HG03159 (cell line): Measurements from ENCODE around the gene PABPC4L.
"Not testable (repeated sequence)": the region's sequence is repeated elsewhere in the genome, so short reads cannot be mapped to it uniquely, and the experiment has no call there.

ENCODE experiments used
- ATAC-seq: cut with Tn5 transposase; IDR thresholded peaks from one replicate; pipeline ENCODE4 v1.9.1; 2021; ENCODE audit warnings: mild to moderate bottlenecking, moderate library complexity; ENCODE audit not compliant: unreplicated experiment

The PABPC4L gene

DNA sequence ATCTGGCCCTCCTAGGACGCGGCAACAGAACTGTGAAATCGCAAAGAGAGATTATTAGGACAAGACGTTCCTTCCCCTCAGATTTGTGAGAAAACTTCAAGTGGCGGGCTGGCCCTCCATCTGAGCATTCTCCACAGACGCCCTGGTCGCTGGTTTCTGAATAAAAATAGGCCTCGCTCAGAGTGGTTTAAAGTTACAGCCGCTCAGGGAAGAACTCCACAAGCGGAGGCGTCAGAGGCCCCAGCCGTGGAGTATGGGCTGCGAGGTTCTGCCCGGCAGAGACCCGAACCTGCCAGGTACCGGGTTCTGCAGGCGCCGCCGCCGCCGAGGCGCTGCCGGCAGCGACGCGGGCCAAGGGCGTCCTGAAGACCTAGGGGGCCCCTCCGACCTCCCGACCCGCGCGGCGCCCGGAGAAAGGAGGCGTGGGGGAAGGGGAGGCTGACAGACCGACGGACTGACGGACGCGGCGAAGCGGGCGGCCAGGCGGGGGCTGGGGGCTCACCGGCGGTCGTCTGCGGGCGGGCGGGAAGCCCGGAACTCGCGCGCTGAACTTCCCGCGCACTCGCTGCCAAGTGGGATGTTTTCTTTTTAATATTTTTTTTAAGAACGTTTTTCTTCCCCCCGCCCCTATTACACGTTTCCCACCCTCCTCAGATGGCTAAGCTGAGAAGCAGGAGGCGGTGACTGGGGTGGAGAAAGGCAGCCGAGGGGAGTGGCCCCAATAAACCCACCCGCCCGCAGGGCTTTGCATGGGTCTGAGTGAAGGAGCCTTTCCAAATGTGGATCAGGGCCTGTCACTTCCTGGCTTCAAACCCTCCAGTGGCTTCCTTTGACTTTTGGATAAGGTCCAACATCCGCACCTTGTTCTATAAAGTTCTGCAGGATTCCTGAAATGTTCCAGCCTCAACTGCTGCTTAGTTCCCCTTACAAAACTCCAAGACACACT, at the start of gene PABPC4L:
PABPC4L (minus strand) TSS at position 574 of the 946 bp plus-strand sequence. CDS start 770 bp downstream, outside the sequence.
- ATAC-seq = no peak

DNA sequence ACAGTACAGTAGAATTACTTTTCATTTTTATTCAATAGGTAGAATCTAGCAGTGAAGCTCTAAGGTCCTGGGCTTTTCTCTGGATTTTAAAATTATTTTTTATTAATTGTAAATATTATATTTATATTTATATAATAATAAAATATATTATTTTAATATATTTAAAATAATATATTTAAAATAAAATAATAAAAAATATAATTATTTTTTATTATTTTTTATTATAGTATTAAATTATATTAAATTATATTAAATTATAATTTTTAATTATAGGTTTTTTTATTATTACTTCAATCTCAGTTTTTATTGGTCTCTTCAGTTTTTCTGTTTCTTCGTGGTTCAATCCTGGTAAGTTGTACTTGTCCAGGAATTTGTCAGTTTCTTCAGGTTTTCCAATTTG, 49.7 kb upstream of the PABPC4L start:
- ATAC-seq = no peak

DNA sequence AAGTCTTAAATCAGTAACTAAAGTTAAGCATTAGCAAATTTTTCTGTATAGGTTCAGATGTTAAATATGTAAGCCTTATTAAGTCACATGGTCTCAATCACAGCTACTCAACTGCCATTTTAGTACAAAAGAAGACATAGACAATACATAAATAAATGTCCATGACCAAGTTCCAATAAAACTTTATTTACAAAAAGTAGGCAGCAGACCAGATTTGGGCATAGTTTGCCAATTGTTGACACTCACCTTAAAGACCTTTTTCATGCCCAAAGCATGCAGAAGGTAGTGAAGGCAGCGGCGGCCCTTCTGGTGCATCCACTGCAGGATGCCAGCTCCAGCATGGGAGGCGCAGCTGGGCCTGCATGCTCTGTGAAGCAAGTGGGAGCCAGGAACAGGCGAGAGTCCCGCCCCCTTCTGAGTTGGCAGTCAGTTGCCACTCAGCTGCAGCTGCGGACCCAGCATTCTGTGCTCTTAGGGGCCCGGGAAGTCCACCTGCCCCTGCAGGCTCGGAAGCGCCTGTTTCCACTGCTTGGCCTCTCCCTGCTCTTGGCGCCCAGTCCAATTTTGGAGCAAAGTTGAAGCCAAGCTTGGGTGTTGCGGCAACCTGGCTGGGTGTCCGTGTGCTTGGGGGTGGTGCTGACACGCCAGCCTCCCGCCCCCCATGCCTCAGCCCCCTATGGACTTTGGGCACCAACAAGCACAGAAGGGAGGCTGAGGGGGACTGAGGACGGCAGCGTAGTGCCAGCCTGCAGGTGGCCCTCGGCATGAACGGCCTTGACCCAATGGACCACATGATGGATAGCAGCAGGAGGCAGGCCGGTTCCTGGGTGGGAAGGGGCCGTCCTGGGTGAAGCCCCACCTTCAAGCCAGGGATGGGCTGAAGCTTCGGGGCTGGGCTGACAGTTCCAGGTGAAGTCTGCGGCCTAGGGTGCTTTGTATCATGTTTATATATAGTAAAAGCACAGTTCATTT, 42.4 kb upstream of the PABPC4L start:
- ATAC-seq = no peak

DNA sequence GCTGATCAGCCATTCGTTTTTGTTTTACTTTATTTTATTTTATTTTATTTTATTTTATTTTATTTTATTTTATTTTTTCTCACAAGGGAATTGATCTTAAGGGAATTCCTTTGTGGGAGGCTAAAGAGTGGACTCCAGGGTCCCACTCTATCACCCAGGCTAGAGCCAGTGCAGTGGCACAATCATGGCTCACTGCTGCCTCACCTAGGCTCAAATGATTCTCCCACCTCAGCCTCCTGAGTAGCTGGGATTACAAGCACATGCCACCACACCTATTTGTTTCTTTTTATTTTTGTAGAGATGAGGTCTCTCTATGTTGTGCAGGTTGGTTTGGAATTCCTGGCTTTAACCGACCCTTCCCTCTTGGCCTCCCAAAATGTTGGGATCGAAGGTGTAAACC, 17.5 kb upstream of the PABPC4L start:
- ATAC-seq = no peak

DNA sequence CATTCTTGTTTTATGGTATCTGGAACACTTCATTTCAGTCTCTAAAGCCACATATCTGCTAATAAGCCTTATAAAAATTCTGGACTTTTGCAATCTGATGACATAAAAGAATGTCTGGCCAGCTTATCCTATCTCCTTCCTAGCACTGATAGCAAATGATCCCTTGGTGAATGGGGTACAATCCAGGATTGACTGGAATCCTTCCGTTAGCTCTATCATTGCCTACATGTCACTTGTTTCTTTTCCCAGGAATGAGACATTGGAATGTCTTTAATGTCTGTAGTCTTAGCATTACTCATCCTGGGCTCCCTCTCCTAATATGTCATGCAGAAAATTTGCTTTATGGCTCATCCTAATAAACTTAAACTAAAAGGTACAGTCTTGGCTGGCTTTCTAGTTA, 14.8 kb upstream of the PABPC4L start:
- ATAC-seq = no peak

DNA sequence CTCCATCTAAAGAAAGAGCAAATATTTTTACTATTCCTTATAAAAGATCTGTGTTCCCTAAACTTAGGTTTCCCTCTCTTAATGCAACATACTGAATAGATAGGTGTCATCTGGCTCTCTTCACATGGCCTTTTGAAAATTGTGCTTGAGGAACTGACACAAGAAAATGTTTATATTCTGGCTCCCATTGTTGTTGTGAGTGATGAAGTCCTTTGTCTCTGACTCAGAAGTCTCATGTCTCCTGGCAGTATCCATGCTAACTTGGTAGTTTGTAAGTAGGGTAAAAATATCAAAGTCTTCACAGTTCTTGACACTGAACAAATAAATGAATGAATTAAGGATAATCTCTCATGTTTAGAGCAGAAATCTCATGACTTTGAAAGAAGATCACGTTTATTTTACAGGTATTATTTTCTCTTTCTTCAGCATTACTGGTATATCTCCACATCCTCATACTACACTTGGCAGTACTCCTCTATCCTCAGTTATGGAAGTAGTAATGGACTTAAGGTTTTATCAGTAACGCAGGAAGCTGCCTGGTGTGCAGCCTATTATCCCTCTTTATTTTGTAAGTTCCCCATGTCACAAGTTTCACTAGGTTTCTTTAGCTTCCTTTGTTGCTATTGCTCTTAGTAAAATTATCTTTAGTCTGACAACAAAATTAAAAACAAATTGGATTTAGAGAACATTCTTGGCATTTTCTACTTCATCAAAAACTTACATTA, 14.2 kb upstream of the PABPC4L start:
- ATAC-seq = no peak

DNA sequence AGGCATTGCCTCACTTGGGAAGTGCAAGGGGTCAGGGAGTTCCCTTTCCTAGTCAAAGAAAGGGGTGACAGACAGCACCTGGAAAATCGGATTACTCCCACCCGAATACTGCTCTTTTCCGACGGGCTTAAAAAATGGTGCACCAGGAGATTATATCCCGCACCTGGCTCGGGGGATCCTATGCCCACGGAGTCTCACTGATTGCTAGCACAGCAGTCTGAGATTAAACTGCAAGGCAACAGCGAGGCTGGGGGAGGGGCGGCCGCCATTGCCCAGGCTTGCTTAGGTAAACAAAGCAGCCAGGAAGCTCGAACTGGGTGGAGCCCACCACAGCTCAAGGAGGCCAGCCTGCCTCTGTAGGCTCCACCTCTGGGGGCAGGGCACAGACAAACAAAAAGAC, 6.4 kb upstream of the PABPC4L start:
- not testable (repeated sequence) for ATAC-seq

DNA sequence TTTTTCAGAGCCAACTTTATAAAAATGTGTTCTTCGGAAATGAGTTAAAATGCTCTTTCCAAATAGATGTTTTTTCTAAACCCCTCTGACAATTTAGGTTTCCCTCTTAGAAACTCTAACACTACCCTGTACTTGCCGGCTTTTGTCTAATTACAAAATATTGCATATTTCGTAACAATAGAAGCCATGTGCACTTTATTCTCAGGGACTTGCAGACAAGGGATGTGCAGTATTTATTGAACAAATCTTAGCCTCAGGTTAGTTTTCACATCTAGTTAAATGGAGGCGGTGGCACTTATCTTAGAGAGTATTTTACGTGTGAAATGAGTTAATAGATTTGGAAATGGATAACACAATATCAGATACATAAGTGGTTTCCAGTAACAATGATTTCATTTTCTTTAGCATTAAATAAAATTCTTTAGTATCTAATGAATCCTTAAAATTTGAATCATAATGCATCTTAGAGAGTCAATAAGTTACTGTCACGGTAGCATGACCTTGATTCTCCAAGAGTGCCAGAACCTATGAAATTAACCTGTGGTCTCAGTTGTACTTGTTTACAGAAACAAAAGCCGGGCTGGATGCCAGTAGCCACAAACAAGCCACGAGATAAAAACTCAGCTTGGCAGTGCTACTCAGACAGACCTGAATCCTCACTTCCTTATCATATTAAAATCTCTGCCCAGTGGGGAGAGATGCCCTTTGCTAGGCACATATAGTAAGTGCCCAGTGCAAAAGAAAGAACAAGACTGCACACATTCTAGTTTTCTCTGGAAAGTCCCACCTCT, 772 bp upstream of the PABPC4L start:
- no peak for ATAC-seq

DNA sequence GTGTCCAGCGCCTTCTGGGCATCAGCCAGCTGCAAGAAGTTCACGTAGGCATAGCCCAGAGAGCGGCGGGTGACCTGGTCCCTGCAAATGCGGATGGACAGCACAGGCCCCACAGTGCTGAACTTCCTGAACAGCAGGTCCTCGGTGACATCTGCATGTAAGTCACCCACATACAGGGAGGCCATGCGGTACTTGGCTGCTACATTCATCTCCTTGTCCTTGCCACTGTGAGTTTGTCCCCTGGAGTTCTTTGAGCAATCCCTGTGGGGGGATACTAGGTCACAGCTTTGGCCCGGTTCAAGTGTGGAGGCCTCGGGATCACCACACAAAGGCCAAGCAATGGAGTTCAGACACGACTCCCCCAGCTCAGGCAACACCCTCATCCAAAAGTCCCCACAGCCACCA, 776 bp downstream of the PABPC4L start:
- ATAC-seq = no peak

DNA sequence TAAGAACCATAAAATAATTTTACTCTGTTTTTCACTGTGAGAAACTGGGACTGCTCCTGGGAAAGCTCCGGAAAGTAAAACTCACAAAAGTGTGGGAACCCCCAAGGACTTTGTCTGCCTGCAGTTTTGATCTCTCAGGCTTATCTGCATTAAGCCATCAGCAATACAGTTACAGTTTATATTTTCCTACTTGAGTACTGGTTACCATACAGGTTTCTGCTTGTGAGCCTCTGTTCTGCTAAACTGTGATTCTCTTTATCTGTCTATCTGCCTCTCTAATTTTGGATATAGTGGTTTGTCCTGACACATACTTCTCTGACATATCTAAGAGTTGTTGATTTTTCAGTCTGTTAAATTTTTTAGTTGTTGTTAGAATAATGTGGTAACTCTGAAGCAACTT, 11.6 kb downstream of the PABPC4L start:
- no peak for ATAC-seq

DNA sequence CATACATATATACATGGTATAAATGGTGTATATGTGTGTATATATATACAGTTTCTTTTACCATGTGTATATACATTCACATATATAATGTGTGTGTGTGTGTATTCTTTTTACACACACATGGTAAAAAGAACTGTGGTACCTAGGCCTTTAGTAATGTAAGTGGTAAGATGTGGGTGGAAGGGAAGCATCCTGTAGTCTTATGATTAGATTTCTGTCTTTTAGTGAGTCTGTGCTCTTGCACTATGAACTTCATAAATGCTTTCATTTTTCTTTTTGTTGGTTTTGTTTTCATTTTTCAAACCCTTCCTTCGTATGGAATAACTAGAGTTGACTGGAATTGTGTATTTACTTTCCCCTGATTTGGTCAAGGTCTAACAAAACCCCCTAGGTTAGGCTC, 12.1 kb downstream of the PABPC4L start:
- no peak for ATAC-seq

DNA sequence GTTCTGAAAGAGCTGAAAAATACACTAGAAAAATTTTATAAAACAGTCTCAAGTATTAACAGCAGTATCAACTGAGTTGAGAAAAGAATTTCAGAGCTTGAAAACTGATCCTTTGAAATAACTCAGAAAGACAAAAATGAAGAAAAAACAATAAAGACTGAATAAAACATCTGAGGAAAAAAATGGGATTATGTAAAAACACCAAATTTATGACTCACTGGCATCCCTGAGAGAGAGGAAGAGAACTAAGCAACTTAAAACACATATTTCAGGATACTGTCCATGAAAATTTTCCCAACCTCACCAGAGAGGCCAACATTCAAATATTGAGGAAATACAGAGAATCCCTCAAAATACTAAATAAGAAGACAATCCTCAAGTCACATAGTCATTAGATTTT, 22.9 kb downstream of the PABPC4L start:
- ATAC-seq = no peak

DNA sequence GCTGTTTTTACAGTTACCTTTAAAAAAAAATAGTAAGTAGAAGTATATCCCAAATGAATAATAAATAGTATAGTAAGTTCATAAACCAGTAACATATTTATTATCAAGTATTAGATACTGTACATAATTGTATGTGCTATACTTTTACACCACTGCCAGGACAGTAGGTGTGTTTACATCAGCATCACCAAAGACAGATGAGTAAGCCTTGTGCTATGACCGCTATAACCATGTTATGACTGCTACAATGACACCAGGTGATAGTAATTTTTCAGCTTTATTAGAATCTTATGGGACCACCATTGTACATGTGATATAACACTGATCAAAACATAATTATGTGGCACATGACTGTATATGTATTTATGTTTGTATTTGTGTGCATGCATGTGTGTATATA, 27.3 kb downstream of the PABPC4L start:
- ATAC-seq = no peak

DNA sequence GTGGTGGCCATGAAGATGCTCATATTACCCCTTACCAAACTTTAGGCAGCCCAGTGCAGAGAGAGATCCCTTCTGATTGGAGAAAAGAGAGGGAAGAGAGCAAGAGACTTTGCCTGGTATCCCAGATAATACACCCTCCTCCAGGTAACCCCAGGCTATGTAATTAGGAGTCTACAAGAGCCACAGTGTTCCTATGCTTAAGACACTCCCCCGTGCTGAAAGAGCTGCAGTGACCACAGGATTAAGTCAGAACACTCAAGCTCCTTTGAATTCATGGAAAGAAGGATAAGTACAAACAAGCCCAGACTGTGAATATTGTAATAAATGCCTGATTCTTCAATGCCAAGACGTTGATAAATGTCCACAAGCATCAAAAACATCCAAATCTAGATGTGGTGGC, 41.4 kb downstream of the PABPC4L start:
- no peak for ATAC-seq

DNA sequence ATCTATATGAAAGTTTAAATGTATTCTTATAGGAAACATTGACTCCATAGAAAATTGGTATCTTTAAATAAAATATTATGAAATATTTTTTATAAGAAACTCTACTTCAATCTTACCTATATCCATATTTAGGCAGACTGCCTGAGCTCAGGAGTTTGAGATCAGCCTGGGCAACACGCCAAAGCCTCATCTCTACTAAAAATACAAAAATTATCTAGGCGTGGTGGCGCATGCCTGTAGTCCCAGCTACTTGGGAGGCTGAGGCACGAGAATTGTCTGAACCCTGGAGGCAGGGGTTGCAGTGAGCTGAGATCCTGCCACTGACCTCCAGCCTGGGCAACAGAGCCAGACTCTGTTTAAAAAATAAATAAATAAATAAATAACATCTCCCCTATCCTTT, 47.5 kb downstream of the PABPC4L start:
- no peak for ATAC-seq

DNA sequence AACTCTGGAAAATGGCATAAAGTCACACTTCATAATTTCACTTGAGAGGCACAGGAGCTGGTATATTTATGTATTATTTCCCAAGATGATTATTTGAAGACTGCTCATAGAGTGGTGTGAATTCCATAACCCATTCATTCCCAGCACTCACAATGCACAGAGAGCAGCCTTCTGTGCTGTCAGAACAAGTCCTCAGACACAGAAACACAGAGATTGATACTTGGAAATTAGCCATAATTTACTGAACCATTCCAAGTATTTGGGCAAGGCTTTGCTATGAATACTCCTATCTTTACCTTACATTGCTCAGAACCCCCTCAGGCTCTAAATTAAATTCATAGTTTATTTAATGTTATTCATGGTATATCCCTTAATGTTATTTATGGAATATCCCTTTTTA, 53.6 kb downstream of the PABPC4L start:
- no peak for ATAC-seq
